SKM-1 (cell line): Measurements from ENCODE around the gene GLTPD2.

Experiments
- DNase-seq: peaks from one replicate; lab custom pipeline; 2025; ENCODE audit not compliant: unreplicated experiment; lab: John Stamatoyannopoulos, UW

The GLTPD2 gene

GRCh38 chr17:4771519-4772234, 17.1 kb upstream of the GLTPD2 start, which contains the start of gene TM4SF5:
TM4SF5 (plus strand) TSS chr17:4771886; CDS start chr17:4771923, 37 bp downstream.
- DNase-seq, result no peak

- no peak for DNase-seq
These were observed 16.5 kb upstream of the GLTPD2 start for GRCh38 chr17:4772235-4772613.

- DNase-seq, result no peak
These were observed 10.6 kb upstream of the GLTPD2 start for GRCh38 chr17:4777969-4778760.

- DNase-seq, result no peak
These were observed 8.3 kb upstream of the GLTPD2 start for GRCh38 chr17:4780325-4780955.

GRCh38 chr17:4782652-4783051, 6.1 kb upstream of the GLTPD2 start:
- no peak for DNase-seq

- no peak for DNase-seq
These were observed 3.3 kb upstream of the GLTPD2 start for GRCh38 chr17:4785311-4786105.

GRCh38 chr17:4786106-4786511, 2.7 kb upstream of the GLTPD2 start, which contains the start of gene VMO1:
VMO1 (minus strand) TSS chr17:4786364; CDS start chr17:4786352, 12 bp downstream.
- no peak for DNase-seq

GRCh38 chr17:4786516-4786915, 2.2 kb upstream of the GLTPD2 start:
- no peak for DNase-seq

- DNase-seq, result no peak
These were observed 481 bp upstream of the GLTPD2 start for GRCh38 chr17:4788159-4788806.

GRCh38 chr17:4789701-4789950, 862 bp downstream of the GLTPD2 start:
- DNase-seq, result no peak

GRCh38 chr17:4789951-4790704, 1.4 kb downstream of the GLTPD2 start:
- no peak for DNase-seq

GRCh38 chr17:4790705-4791088, 1.9 kb downstream of the GLTPD2 start:
- no peak for DNase-seq

GRCh38 chr17:4795168-4795567, 6.4 kb downstream of the GLTPD2 start:
- no peak for DNase-seq

- no peak for DNase-seq
These were observed 7.8 kb downstream of the GLTPD2 start for GRCh38 chr17:4796552-4796920.

- no peak for DNase-seq
These were observed 11.9 kb downstream of the GLTPD2 start for GRCh38 chr17:4800462-4801196.

GRCh38 chr17:4802228-4802627, 13.5 kb downstream of the GLTPD2 start, which contains the start of gene C17orf114:
C17orf114 (minus strand) TSS chr17:4802328.
- DNase-seq, result no peak

- no peak for DNase-seq
These were observed 17.7 kb downstream of the GLTPD2 start for GRCh38 chr17:4806456-4806776.

GRCh38 chr17:4806777-4807604, 18.2 kb downstream of the GLTPD2 start, which contains the start of gene PLD2:
PLD2 (plus strand) TSS chr17:4807152; CDS start chr17:4807773, 621 bp downstream.
- no peak for DNase-seq
